Measurements from ENCODE around the gene PCDHGB5. TPM values are rescaled to one million over a fixed set of nuclear protein-coding genes. Genes with fewer than 3 reads are reported as not detected.
"Not testable (repeated sequence)": the region's sequence is repeated elsewhere in the genome, so short reads cannot be mapped to it uniquely, and the experiment has no call there.

Gene PCDHGB5
- total RNA-seq, 4 donors from 2014 or later, result 12.3 to 17.6 (median 14.6) TPM

DNA sequence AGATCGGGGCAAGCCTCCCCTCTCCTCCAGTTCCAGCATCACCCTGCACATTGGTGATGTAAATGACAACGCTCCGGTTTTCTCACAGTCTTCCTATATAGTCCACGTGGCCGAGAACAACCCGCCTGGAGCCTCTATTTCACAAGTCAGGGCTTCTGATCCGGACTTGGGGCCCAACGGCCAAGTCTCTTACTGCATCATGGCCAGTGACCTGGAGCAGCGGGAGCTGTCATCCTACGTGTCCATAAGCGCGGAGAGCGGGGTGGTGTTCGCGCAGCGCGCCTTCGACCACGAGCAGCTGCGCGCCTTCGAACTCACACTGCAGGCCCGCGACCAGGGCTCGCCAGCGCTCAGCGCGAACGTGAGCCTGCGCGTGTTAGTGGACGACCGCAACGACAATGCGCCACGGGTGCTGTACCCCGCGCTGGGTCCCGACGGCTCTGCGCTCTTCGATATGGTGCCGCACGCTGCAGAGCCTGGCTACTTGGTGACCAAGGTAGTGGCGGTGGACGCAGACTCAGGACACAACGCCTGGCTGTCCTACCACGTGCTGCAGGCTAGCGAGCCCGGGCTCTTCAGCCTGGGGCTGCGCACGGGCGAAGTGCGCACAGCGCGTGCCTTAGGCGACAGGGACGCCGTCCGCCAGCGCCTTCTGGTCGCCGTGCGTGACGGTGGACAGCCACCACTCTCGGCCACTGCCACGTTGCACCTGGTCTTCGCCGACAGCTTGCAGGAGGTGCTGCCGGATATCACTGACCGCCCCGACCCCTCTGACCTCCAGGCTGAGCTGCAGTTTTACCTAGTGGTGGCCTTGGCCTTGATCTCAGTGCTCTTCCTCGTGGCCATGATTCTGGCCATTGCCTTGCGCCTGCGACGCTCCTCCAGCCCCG, 8.3 kb upstream of the PCDHGB5 start:
- H3K4me3 ChIP-seq (ENCODE audit: low read depth, poor library complexity, severe bottlenecking), result no peak overlapping the region
- DNase-seq (ENCODE audit: low spot score in 2 of 2), result peak in 1 of 2 donors; percentile 62
- 35 to 39% methylated on average over 31 to 42 of the region's 77 CpGs for WGBS, 2 donors
- intact Hi-C loops (cut with DNase I; ENCODE audit: low total_unique reads), result no loop called here
- TF ChIP-seq, protein P1, sequence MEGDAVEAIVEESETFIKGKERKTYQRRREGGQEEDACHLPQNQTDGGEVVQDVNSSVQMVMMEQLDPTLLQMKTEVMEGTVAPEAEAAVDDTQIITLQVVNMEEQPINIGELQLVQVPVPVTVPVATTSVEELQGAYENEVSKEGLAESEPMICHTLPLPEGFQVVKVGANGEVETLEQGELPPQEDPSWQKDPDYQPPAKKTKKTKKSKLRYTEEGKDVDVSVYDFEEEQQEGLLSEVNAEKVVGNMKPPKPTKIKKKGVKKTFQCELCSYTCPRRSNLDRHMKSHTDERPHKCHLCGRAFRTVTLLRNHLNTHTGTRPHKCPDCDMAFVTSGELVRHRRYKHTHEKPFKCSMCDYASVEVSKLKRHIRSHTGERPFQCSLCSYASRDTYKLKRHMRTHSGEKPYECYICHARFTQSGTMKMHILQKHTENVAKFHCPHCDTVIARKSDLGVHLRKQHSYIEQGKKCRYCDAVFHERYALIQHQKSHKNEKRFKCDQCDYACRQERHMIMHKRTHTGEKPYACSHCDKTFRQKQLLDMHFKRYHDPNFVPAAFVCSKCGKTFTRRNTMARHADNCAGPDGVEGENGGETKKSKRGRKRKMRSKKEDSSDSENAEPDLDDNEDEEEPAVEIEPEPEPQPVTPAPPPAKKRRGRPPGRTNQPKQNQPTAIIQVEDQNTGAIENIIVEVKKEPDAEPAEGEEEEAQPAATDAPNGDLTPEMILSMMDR (IDR thresholded peaks at IDR 0.05), result no peak
- TF ChIP-seq POLR2A (IDR thresholded peaks at IDR 0.05), result no peak

DNA sequence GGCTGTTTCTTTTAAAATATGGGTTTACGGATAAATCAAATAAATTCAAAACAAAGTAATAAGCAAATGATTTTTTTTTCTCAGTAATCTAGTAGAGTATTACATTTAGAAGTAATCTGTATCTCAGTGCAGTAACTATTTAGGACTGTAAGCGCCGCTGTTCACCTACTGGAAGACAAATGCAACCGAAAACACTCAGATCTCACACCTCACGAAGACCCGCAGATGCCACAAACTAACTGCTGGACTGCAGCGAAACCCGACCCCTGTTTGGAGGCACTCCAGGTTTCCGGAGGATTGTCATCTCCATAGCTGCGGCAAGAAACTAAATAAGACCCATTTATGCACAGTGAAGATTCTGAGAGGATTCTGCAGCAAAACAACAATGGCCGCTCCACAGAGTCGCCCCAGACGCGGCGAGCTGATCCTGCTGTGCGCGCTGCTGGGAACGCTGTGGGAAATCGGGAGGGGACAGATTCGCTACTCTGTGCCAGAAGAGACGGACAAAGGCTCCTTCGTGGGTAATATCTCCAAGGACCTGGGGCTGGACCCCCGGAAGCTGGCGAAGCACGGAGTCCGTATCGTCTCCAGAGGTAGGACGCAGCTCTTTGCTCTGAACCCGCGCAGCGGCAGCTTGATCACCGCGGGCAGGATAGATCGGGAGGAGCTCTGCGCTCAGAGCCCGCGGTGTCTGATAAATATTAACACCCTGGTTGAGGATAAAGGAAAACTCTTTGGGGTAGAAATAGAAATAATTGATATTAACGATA, 5.1 kb upstream of the PCDHGB5 start, which contains the start of gene PCDHGA8:
TSS of gene PCDHGA8 (plus strand) at position 205 of the 770 bp plus-strand sequence. CDS start at position 386, 181 bp downstream.
- intact Hi-C loops (cut with DNase I; ENCODE audit: low total_unique reads), result no loop called here
- no peak for TF ChIP-seq POLR2A (IDR thresholded peaks at IDR 0.05)
- TF ChIP-seq, protein P1 (IDR thresholded peaks at IDR 0.05), result no peak
- no peak within 1 kb of the TSS for H3K4me3 ChIP-seq (ENCODE audit: low read depth, poor library complexity, severe bottlenecking)
- no peak for DNase-seq (ENCODE audit: low spot score in 2 of 2)
- 27 to 34% methylated on average over 38 of the region's 38 CpGs for WGBS, 2 donors

DNA sequence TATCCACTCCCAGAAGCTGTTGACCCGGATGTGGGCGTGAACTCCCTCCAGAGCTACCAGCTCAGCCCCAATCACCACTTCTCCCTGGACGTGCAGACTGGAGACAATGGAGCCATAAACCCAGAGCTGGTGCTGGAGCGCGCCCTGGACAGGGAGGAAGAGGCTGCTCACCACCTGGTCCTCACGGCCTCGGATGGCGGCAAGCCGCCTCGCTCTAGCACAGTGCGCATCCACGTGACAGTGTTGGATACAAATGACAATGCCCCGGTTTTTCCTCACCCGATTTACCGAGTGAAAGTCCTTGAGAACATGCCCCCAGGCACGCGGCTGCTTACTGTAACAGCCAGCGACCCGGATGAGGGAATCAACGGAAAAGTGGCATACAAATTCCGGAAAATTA, 4.5 kb upstream of the PCDHGB5 start:
- WGBS, 2 donors, result 32 to 37% methylated on average over 21 of the region's 21 CpGs
- DNase-seq (ENCODE audit: low spot score in 2 of 2), result no peak
- no peak overlapping the region for H3K4me3 ChIP-seq (ENCODE audit: low read depth, poor library complexity, severe bottlenecking)
- intact Hi-C loops (cut with DNase I; ENCODE audit: low total_unique reads), result no loop called here
- TF ChIP-seq, protein P1 (IDR thresholded peaks at IDR 0.05), result no peak
- TF ChIP-seq POLR2A (IDR thresholded peaks at IDR 0.05), result no peak

GRCh38 chr5:141394401-141395187, 3.2 kb upstream of the PCDHGB5 start:
- DNase-seq (ENCODE audit: low spot score in 2 of 2); intact Hi-C loops (cut with DNase I; ENCODE audit: low total_unique reads); H3K4me3 ChIP-seq (ENCODE audit: low read depth, poor library complexity, severe bottlenecking): not testable (repeated sequence)
- 33 to 40% methylated on average over 29 to 38 of the region's 53 CpGs for WGBS, 2 donors

DNA sequence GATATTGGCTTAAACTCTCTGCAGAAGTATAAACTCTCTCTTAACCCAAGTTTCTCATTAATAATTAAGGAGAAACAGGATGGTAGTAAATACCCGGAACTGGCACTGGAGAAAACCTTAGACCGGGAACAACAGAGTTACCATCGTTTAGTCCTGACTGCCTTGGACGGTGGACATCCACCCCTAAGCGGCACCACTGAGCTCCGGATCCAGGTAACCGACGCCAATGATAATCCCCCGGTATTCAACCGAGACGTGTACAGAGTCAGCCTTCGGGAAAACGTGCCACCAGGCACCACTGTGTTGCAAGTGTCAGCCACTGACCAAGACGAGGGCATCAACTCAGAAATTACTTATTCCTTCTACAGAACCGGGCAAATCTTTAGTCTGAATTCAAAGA, 861 bp downstream of the PCDHGB5 start:
- no peak for DNase-seq (ENCODE audit: low spot score in 2 of 2)
- H3K4me3 ChIP-seq (ENCODE audit: low read depth, poor library complexity, severe bottlenecking), result no peak overlapping the region
- 29 to 30% methylated on average over 15 of the region's 15 CpGs for WGBS, 2 donors
- TF ChIP-seq, protein P1 (IDR thresholded peaks at IDR 0.05), result no peak
- TF ChIP-seq POLR2A (IDR thresholded peaks at IDR 0.05), result no peak
- intact Hi-C loops (cut with DNase I; ENCODE audit: low total_unique reads), result no loop called here
